Chondrocyte (in vitro differentiated cells): ENCODE data around the gene POFUT2. TPM values are rescaled to one million over a fixed set of nuclear protein-coding genes. Genes with fewer than 3 reads are reported as not detected.

ENCODE experiments used
- DNase-seq: peaks from one replicate; pipeline ENCODE4 v3.0.0; 2021; ENCODE audit warnings: mixed read lengths, low spot score
- H3K27ac Mint-ChIP-seq: one replicate; pipeline ENCODE4 v1.8.0; 2021; ENCODE audit warnings: mild to moderate bottlenecking, moderate library complexity, mixed read lengths; ENCODE audit not compliant: unreplicated experiment
- H3K27me3 Mint-ChIP-seq: 2 replicates; pipeline ENCODE4 v1.8.0; 2021; ENCODE audit warnings: low read depth, mixed read lengths
- H3K36me3 Mint-ChIP-seq: 2 replicates; pipeline ENCODE4 v1.8.0; 2021; ENCODE audit warnings: low read depth, mixed read lengths
- H3K4me1 Mint-ChIP-seq: 2 replicates; pipeline ENCODE4 v1.8.0; 2021; ENCODE audit warnings: low read depth, mild to moderate bottlenecking, mixed read lengths
- H3K4me3 Mint-ChIP-seq: one replicate; pipeline ENCODE4 v1.8.0; 2021; ENCODE audit warnings: mild to moderate bottlenecking, moderate library complexity, mixed read lengths; ENCODE audit not compliant: unreplicated experiment
- H3K9me3 Mint-ChIP-seq: 2 replicates; pipeline ENCODE4 v1.8.0; 2021; ENCODE audit warnings: low read depth, mixed read lengths
- total RNA-seq: library from RNA; stranded (reverse); gene quantifications from 3 replicates; pipeline ENCODE4 v1.2.1, GENCODE V29; 2021
- TF ChIP-seq, protein P1 (sequence below): fragments of 200-600 bp; sonication (generic); IDR thresholded peaks from 2 replicates; pipeline ENCODE4 v1.5.0; 2021; ENCODE audit warnings: antibody characterized with exemption, mild to moderate bottlenecking, moderate library complexity

Gene POFUT2
- total RNA-seq, 1 donor from 2014 or later, result 73.6 TPM

DNA sequence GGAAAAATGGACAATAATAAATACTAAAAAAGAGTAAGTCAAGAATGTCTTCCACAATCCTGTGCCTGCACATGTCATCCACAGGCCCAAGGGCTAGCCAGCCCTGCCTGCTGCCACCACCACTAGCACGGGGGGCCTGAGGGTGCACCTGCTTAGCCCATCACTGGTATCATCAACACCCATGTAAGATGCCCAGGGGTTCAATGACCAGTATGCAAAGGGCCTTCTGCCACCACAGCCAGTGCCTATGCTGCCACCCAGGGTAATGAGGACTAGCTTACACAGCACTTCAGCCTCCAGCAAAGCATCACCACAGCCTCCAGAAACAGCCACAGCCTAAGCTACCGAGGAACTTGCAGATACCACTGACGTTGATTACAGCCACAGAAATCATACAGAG, 46.3 kb downstream of the POFUT2 start:
- TF ChIP-seq, protein P1, sequence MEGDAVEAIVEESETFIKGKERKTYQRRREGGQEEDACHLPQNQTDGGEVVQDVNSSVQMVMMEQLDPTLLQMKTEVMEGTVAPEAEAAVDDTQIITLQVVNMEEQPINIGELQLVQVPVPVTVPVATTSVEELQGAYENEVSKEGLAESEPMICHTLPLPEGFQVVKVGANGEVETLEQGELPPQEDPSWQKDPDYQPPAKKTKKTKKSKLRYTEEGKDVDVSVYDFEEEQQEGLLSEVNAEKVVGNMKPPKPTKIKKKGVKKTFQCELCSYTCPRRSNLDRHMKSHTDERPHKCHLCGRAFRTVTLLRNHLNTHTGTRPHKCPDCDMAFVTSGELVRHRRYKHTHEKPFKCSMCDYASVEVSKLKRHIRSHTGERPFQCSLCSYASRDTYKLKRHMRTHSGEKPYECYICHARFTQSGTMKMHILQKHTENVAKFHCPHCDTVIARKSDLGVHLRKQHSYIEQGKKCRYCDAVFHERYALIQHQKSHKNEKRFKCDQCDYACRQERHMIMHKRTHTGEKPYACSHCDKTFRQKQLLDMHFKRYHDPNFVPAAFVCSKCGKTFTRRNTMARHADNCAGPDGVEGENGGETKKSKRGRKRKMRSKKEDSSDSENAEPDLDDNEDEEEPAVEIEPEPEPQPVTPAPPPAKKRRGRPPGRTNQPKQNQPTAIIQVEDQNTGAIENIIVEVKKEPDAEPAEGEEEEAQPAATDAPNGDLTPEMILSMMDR, result no peak
- no peaks in the 10 kb centered on the region for H3K4me1 Mint-ChIP-seq
- no peak overlapping the region for H3K4me3 Mint-ChIP-seq

DNA sequence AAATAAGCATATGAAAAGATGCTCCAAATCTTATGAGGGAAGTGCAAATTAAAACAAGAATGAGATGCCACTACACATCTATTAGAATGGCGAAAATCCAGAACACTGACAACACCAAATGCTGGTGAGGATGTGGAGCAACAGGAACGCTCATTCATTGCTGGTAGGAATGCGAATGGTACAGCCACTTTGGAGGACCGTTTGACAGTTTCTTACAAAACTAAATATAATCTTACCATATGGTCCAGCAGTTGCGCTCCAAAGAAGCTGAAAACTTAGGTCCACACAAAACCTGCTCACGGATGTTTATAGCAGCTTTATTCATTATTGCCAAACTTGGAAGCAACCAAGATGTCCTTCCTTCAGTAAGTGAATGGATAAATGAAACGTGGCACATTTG, 50.3 kb downstream of the POFUT2 start:
- Mint-ChIP-seq H3K9me3 (peaks cover 35% of the 10 kb centered on the region), H3K4me1 (no peaks in the 10 kb centered on the region), H3K27me3 (peaks cover 1% of the 10 kb centered on the region), H3K4me3 (no peak overlapping the region), H3K27ac (no peak overlapping the region), H3K36me3 (peaks cover 10% of the 10 kb centered on the region)
- TF ChIP-seq, protein P1, result no peak
- no peak for DNase-seq

More for the DNA sequence above, 46.3 kb downstream of the POFUT2 start:
- H3K9me3 Mint-ChIP-seq, result peaks cover 48% of the 10 kb centered on the region
- no peak overlapping the region for H3K27ac Mint-ChIP-seq
- peaks cover 1% of the 10 kb centered on the region for H3K27me3 Mint-ChIP-seq
- DNase-seq, result no peak
- peaks cover 18% of the 10 kb centered on the region for H3K36me3 Mint-ChIP-seq

GRCh38 chr21:45236481-45236880, 51.2 kb downstream of the POFUT2 start:
- H3K27me3 Mint-ChIP-seq, result peaks cover under 1% of the 10 kb centered on the region
- H3K4me3 Mint-ChIP-seq, result no peak overlapping the region
- no peak overlapping the region for H3K27ac Mint-ChIP-seq
- no peak for DNase-seq
- H3K36me3 Mint-ChIP-seq, result peaks cover 6% of the 10 kb centered on the region
- no peaks in the 10 kb centered on the region for H3K4me1 Mint-ChIP-seq
- H3K9me3 Mint-ChIP-seq, result peaks cover 28% of the 10 kb centered on the region
- TF ChIP-seq, protein P1, result no peak

DNA sequence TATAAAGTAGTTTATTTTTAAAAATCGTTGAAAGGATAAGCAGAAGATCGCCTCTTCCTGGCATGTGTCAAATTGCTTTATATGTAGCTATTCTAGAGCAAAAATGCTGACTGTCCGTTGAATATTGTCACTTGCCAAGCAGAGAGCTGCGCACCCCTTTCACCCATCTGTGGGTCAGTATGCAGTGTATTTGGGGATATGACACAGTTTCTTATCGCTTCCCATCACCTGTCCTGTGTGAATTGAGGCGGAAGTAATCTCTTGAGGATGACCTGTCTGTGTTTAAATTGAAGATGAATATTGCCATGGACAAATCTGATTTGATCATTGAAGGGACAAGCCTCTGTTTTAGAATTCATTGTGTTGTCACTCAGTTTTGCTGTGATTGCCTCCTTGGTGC, 52.2 kb downstream of the POFUT2 start:
- H3K9me3 Mint-ChIP-seq, result peaks cover 19% of the 10 kb centered on the region
- H3K4me1 Mint-ChIP-seq, result no peaks in the 10 kb centered on the region
- TF ChIP-seq, protein P1, result no peak
- peaks cover 3% of the 10 kb centered on the region for H3K36me3 Mint-ChIP-seq
- H3K27ac Mint-ChIP-seq, result no peak overlapping the region
- no peaks in the 10 kb centered on the region for H3K27me3 Mint-ChIP-seq
- no peak overlapping the region for H3K4me3 Mint-ChIP-seq
- DNase-seq, result no peak

- Mint-ChIP-seq H3K4me3 (no peak overlapping the region), H3K27ac (no peak overlapping the region), H3K9me3 (peaks cover 18% of the 10 kb centered on the region), H3K4me1 (no peaks in the 10 kb centered on the region), H3K36me3 (peaks cover 3% of the 10 kb centered on the region), H3K27me3 (no peaks in the 10 kb centered on the region)
- peak; percentile 86 for DNase-seq
- TF ChIP-seq, protein P1, result no peak
Observed at GRCh38 chr21:45234965-45235364, 52.7 kb downstream of the POFUT2 start.
